Mesenteric fat pad (tissue), 1 donor: ENCODE measurements around the gene PSMB10. TPM values are rescaled to one million over a fixed set of nuclear protein-coding genes. Genes with fewer than 3 reads are reported as not detected.

Experiments used
- DNase-seq: peaks from one replicate; pipeline ENCODE4 v3.0.0-alpha.2; 2020; ENCODE audit warnings: low spot score
- total RNA-seq: library from RNA; stranded (reverse); fragmentation: NEBNext Ultra II Directional; extraction: Animal tissue kit (Norgen Biotek cat#: 25700); gene quantifications from one replicate; pipeline ENCODE4 v1.2.1, GENCODE V29; 2021
- donor health status: DM: yes; HTN: yes; CAD: no.

PSMB10 gene
- total RNA-seq, 1 donor from 2014 or later = 53.8 TPM

- no peak for DNase-seq
These were observed 28.0 kb upstream of the PSMB10 start for GRCh38 chr16:67964477-67965131.

- no peak for DNase-seq
These were observed 27.1 kb upstream of the PSMB10 start for GRCh38 chr16:67963662-67964321.

- no peak for DNase-seq
These were observed 26.6 kb upstream of the PSMB10 start for GRCh38 chr16:67963292-67963661.

GRCh38 chr16:67962135-67962534, 25.5 kb upstream of the PSMB10 start:
- no peak for DNase-seq

- no peak for DNase-seq
These were observed 24.9 kb upstream of the PSMB10 start for GRCh38 chr16:67961551-67961957.

- no peak for DNase-seq
These were observed 23.1 kb upstream of the PSMB10 start for GRCh38 chr16:67959536-67960329.

- DNase-seq = no peak
These were observed 21.0 kb upstream of the PSMB10 start for GRCh38 chr16:67957622-67958021.

- no peak for DNase-seq
These were observed 18.0 kb upstream of the PSMB10 start for GRCh38 chr16:67954421-67955196.

GRCh38 chr16:67953641-67954375, 17.2 kb upstream of the PSMB10 start:
- no peak for DNase-seq

- no peak for DNase-seq
These were observed 14.8 kb upstream of the PSMB10 start for GRCh38 chr16:67951485-67951884.

GRCh38 chr16:67950335-67950843, 13.7 kb upstream of the PSMB10 start:
- DNase-seq = no peak

- no peak for DNase-seq
These were observed 13.0 kb upstream of the PSMB10 start for GRCh38 chr16:67949645-67950044.

GRCh38 chr16:67948015-67948414, 11.4 kb upstream of the PSMB10 start:
- no peak for DNase-seq

GRCh38 chr16:67946966-67947558, 10.4 kb upstream of the PSMB10 start:
- DNase-seq = no peak

GRCh38 chr16:67946128-67946569, 9.5 kb upstream of the PSMB10 start:
- DNase-seq = no peak

- DNase-seq = no peak
These were observed 8.8 kb upstream of the PSMB10 start for GRCh38 chr16:67945392-67945933.

- DNase-seq = no peak
These were observed 8.2 kb upstream of the PSMB10 start for GRCh38 chr16:67944690-67945391.

- no peak for DNase-seq
These were observed 7.2 kb upstream of the PSMB10 start, which contains the start of gene LCAT for GRCh38 chr16:67943619-67944504. TSS of gene LCAT (minus strand) at chr16:67944120. CDS start at chr16:67944101, 19 bp downstream.
